Liver (tissue), 9 donors: Measurements from ENCODE around the gene ARHGEF2. TPM values are rescaled to one million over a fixed set of nuclear protein-coding genes. Genes with fewer than 3 reads are reported as not detected.

Experiments used
- DNase-seq: peaks from one replicate; pipeline ENCODE4 v3.0.0-alpha.2; 2017; ENCODE audit warnings: low spot score
- H3K27ac ChIP-seq, 2 donors: one replicate each; pipeline ENCODE4 v1.7.0; 2013; ENCODE audit warnings: inconsistent platforms in 2 of 2, low read length in 2 of 2, control low read depth in 1 of 2, low read depth in 1 of 2, mild to moderate bottlenecking in 1 of 2
- H3K27me3 ChIP-seq, 4 donors: one replicate each; pipeline versions ENCODE4 v1.6.1 to v1.7.0; 2013; ENCODE audit warnings: low read length in 3 of 4, inconsistent platforms in 1 of 4, mild to moderate bottlenecking in 1 of 4, moderate library complexity in 1 of 4; ENCODE audit not compliant: control insufficient read depth in 4 of 4, insufficient read depth in 4 of 4
- H3K36me3 ChIP-seq, 4 donors: one replicate each; pipeline versions ENCODE4 v1.6.1 to v1.7.0; 2013; ENCODE audit warnings: low read length in 3 of 4, mild to moderate bottlenecking in 3 of 4, low read depth in 1 of 4, moderate library complexity in 1 of 4; ENCODE audit not compliant: control insufficient read depth in 4 of 4, insufficient read depth in 3 of 4
- H3K4me1 ChIP-seq, 4 donors: one replicate each; pipeline versions ENCODE4 v1.6.1 to v1.7.0; 2013; ENCODE audit warnings: low read length in 3 of 4, mild to moderate bottlenecking in 3 of 4, moderate library complexity in 1 of 4; ENCODE audit not compliant: control insufficient read depth in 4 of 4, insufficient read depth in 4 of 4
- H3K4me3 ChIP-seq, 3 donors: one replicate each; pipeline versions ENCODE4 v1.6.1 to v1.7.0; 2013; ENCODE audit warnings: low read length in 3 of 3, control low read depth in 1 of 3, low read depth in 1 of 3, mild to moderate bottlenecking in 1 of 3
- H3K9ac ChIP-seq, 2 donors: one replicate each; pipeline ENCODE4 v1.7.0; 2013; ENCODE audit warnings: low read length in 2 of 2, mild to moderate bottlenecking in 2 of 2, moderate library complexity in 2 of 2, control low read depth in 1 of 2, low read depth in 1 of 2
- H3K9me3 ChIP-seq, 4 donors: one replicate each; pipeline versions ENCODE4 v1.6.1 to v1.7.0; 2013; ENCODE audit warnings: low read length in 3 of 4; ENCODE audit not compliant: control insufficient read depth in 4 of 4
- ATF3 ChIP-seq: IDR thresholded peaks from 2 replicates; pipeline ENCODE4 v1.6.1; 2016; ENCODE audit warnings: antibody characterized with exemption
- CTCF ChIP-seq: fragments of 150-350 bp; IDR thresholded peaks from 2 replicates; pipeline ENCODE4 v1.5.1; 2017; ENCODE audit warnings: improper control_type of control experiment, low read depth, low read length; ENCODE audit not compliant: missing input control
- EGR1 ChIP-seq, 2 donors: IDR thresholded peaks; 2 replicates each; pipeline ENCODE4 v1.6.1; 2016 to 2018; ENCODE audit warnings: antibody characterized with exemption in 2 of 2, low read depth in 2 of 2
- FOXA1 ChIP-seq: IDR thresholded peaks from 2 replicates; pipeline ENCODE4 v1.6.1; 2016; ENCODE audit warnings: antibody characterized with exemption
- FOXA2 ChIP-seq: IDR thresholded peaks from 2 replicates; pipeline ENCODE4 v1.6.1; 2016; ENCODE audit warnings: antibody characterized with exemption
- GABPA ChIP-seq, 2 donors: IDR thresholded peaks in 1 of 2; conservative IDR thresholded peaks in 1 of 2; 2 replicates each; pipeline ENCODE4 v1.6.1; 2016; ENCODE audit warnings: antibody characterized with exemption in 2 of 2, mild to moderate bottlenecking in 1 of 2, moderate library complexity in 1 of 2
- HNF4A ChIP-seq, 2 donors: conservative IDR thresholded peaks; 2 replicates each; pipeline ENCODE4 v1.6.1; 2016; ENCODE audit warnings: antibody characterized with exemption in 2 of 2, mild to moderate bottlenecking in 2 of 2
- HNF4G ChIP-seq: IDR thresholded peaks from 2 replicates; pipeline ENCODE4 v1.6.1; 2016; ENCODE audit warnings: antibody characterized with exemption
- JUND ChIP-seq, 2 donors: IDR thresholded peaks; 2 replicates each; pipeline ENCODE4 v1.6.1; 2016; ENCODE audit warnings: antibody characterized with exemption in 2 of 2
- MAX ChIP-seq: IDR thresholded peaks from 2 replicates; pipeline ENCODE4 v1.6.1; 2016; ENCODE audit warnings: antibody characterized with exemption
- NR2F2 ChIP-seq: IDR thresholded peaks from 2 replicates; pipeline ENCODE4 v1.6.1; 2016; ENCODE audit warnings: antibody characterized with exemption
- RAD21 ChIP-seq, 2 donors: IDR thresholded peaks; 2 replicates each; pipeline ENCODE4 v1.6.1; 2016; ENCODE audit warnings: antibody characterized with exemption in 2 of 2, mild to moderate bottlenecking in 2 of 2
- REST ChIP-seq: IDR thresholded peaks from 2 replicates; pipeline ENCODE4 v1.6.1; 2016; ENCODE audit warnings: antibody characterized with exemption, mild to moderate bottlenecking
- RXRA ChIP-seq, 2 donors: IDR thresholded peaks; 2 replicates each; pipeline ENCODE4 v1.6.1; 2017 to 2018; ENCODE audit warnings: antibody characterized with exemption in 2 of 2, mild to moderate bottlenecking in 1 of 2
- SP1 ChIP-seq: IDR thresholded peaks from 2 replicates; pipeline ENCODE4 v1.6.1; 2018; ENCODE audit warnings: antibody characterized with exemption, mild to moderate bottlenecking
- TAF1 ChIP-seq: conservative IDR thresholded peaks from 2 replicates; pipeline ENCODE4 v1.6.1; 2016; ENCODE audit warnings: antibody characterized with exemption, mild to moderate bottlenecking
- YY1 ChIP-seq: IDR thresholded peaks from 2 replicates; pipeline ENCODE4 v1.6.1; 2016; ENCODE audit warnings: antibody characterized with exemption, mild to moderate bottlenecking
- ZBTB33 ChIP-seq: IDR thresholded peaks from 2 replicates; pipeline ENCODE4 v1.6.1; 2016; ENCODE audit warnings: antibody characterized with exemption
- WGBS: extraction: QIAGEN DNeasy Blood & Tissue Kit; methylation state at CpG from one replicate; pipeline ENCODE4 v1.1.7; 2013; 5-methylcytosine and 5-hydroxymethylcytosine counted together
- polyA plus RNA-seq, 2 donors: library from polyadenylated mRNA; stranded (reverse) in 1 of 2; unstranded in 1 of 2; fragments of 200-250 nt in 1 of 2; fragments of >200 nt in 1 of 2; fragmentation: Nextera tagmentation in 1 of 2; extraction: Ambion mirVana in 1 of 2; gene quantifications; one replicate each; pipeline versions ENCODE4 v1.2.1 to v1.2.3, GENCODE V29; 2013 to 2015
- total RNA-seq, 2 donors: library from RNA; depleted of rRNA; stranded (reverse); fragments of >200 nt; gene quantifications; one replicate each; pipeline ENCODE4 v1.2.3, GENCODE V29; 2014
- donor health status: healthy.
- donor health status: healthy.
- donor health status: healthy.
- donor health status: healthy.
- donor health status: healthy.

The ARHGEF2 gene
- total and polyA plus RNA-seq, 4 donors: 3.2 to 59.1 (median 10.3) TPM

GRCh38 chr1:155912056-155912536 lies 66.3 kb downstream of the ARHGEF2 start (continued):
- TF ChIP-seq NR2F2 (no peak), REST (no peak)

- peak; percentile 89 for DNase-seq
- TF ChIP-seq SP1: peak; percentile 46
- TF ChIP-seq ATF3: no peak
- peak; percentile 6 to 20 for TF ChIP-seq RXRA (IDR thresholded peaks at IDR 0.05)
- peak; percentile 37 for TF ChIP-seq CTCF
- peak; percentile 82 for TF ChIP-seq NR2F2
- TF ChIP-seq REST: no peak
- TF ChIP-seq HNF4A (conservative IDR thresholded peaks at IDR 0.05): peak in 1 of 2 donors; percentile 27
- peak; percentile 94 for TF ChIP-seq YY1
- peak in 1 of 2 donors; percentile 54 for TF ChIP-seq GABPA (IDR thresholded peaks at IDR 0.05 in 1 of 2, conservative IDR thresholded peaks at IDR 0.05 in 1 of 2)
- TF ChIP-seq JUND (IDR thresholded peaks at IDR 0.05): peak in 1 of 2 donors; percentile 15
- TF ChIP-seq TAF1: no peak
- no peak for TF ChIP-seq HNF4G
- no peak for TF ChIP-seq FOXA2
- peak in 1 of 2 donors; percentile 26 for TF ChIP-seq RAD21 (IDR thresholded peaks at IDR 0.05)
- no peak for TF ChIP-seq FOXA1
- no peak for TF ChIP-seq ZBTB33
- no peak for TF ChIP-seq EGR1 (IDR thresholded peaks at IDR 0.05; ENCODE audit: low read depth in 2 of 2)
- TF ChIP-seq MAX: no peak
These were observed 66.9 kb downstream of the ARHGEF2 start, which contains the start of gene RIT1 for GRCh38 chr1:155911156-155912055. RIT1 (minus strand) TSS chr1:155911349; CDS start chr1:155910761, 588 bp downstream.

More at GRCh38 chr1:155911156-155912055, 66.9 kb downstream of the ARHGEF2 start, which contains the start of gene RIT1:
- Histone ChIP-seq H3K4me1 (peaks cover 0 to 11% (median 10%) of the 10 kb centered on the region in 4 donors), H3K4me3 (peak within 1 kb of the TSS; percentile 84 to 97 (median 88)), H3K9me3 (no peaks in the 10 kb centered on the region), H3K9ac (peak within 1 kb of the TSS; percentile 30 to 72), H3K27ac (peak within 1 kb of the TSS; percentile 76 to 78), H3K27me3 (no peaks in the 10 kb centered on the region), H3K36me3 (peaks cover 10 to 48% (median 37%) of the 10 kb centered on the region in 4 donors)
- WGBS: 7% methylated on average over 34 of the region's 34 CpGs
